Measurements from ENCODE around the gene LMBRD2. TPM values are rescaled to one million over a fixed set of nuclear protein-coding genes. Genes with fewer than 3 reads are reported as not detected.

LMBRD2 gene
- total and polyA plus RNA-seq, 2 experiments from 2014 or later = 5.4 to 9.3 TPM

DNA sequence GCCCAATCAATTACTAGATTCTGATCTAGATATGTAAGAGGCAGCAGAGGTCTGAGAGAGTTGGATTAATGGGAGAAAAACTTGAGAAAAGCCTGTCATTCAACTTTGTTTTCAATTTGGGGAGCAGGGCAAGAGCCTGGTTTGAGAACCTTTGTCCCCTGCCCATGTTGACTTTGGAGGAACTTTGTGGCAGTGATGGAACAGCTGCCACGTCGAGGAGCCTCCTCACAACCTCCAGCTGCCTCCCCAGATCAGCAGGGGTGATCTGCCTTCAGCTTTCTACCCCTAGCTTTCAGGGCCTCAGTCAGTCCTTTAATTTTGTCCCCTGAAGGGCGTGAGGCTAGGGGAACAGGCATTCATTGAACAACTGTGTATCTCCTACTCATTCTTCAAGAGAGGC, 8.9 kb upstream of the LMBRD2 start:
- TF ChIP-seq, protein P1, sequence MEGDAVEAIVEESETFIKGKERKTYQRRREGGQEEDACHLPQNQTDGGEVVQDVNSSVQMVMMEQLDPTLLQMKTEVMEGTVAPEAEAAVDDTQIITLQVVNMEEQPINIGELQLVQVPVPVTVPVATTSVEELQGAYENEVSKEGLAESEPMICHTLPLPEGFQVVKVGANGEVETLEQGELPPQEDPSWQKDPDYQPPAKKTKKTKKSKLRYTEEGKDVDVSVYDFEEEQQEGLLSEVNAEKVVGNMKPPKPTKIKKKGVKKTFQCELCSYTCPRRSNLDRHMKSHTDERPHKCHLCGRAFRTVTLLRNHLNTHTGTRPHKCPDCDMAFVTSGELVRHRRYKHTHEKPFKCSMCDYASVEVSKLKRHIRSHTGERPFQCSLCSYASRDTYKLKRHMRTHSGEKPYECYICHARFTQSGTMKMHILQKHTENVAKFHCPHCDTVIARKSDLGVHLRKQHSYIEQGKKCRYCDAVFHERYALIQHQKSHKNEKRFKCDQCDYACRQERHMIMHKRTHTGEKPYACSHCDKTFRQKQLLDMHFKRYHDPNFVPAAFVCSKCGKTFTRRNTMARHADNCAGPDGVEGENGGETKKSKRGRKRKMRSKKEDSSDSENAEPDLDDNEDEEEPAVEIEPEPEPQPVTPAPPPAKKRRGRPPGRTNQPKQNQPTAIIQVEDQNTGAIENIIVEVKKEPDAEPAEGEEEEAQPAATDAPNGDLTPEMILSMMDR (IDR thresholded peaks at IDR 0.05; ENCODE audit: low read depth, low read length) = no peak
- Histone ChIP-seq H3K9me3 (ENCODE audit: low read depth) (no peaks in the 10 kb centered on the region), H3K4me3 (no peak overlapping the region), H3K27ac (no peak overlapping the region), H3K27me3 (no peaks in the 10 kb centered on the region), H3K4me1 (ENCODE audit: low read depth) (peaks cover 26% of the 10 kb centered on the region), H3K36me3 (peaks cover 56% of the 10 kb centered on the region)
- no peak for DNase-seq (ENCODE audit: low read depth in 1 of 2, low spot score in 1 of 2)

DNA sequence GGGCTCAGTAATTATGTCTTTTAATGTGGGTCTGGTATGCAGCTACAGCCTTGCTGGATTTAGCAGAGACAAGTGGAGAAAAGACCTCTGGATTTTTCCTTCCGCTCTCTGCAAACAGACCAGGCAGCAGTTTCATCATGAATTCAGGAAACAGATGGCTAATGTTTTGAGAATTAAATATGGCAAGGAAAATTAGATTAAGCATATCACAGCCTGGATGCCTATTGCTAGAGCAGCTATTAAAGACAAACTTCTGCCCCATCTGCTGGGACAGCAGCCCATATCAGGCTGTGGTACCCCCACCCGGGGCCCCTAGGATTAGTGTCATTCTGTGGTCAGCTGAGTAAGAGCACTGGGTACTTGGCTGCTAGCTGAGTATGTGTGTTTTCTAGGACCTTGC, 6.5 kb upstream of the LMBRD2 start:
- peaks cover 45% of the 10 kb centered on the region for H3K36me3 ChIP-seq
- peaks cover 37% of the 10 kb centered on the region for H3K4me1 ChIP-seq (ENCODE audit: low read depth)
- no peak overlapping the region for H3K4me3 ChIP-seq
- TF ChIP-seq, protein P1 (IDR thresholded peaks at IDR 0.05; ENCODE audit: low read depth, low read length) = no peak
- no peaks in the 10 kb centered on the region for H3K27me3 ChIP-seq
- DNase-seq (ENCODE audit: low read depth in 1 of 2, low spot score in 1 of 2) = peak in 1 of 2 donors; percentile 7
- peak overlapping the region; percentile 81 for H3K27ac ChIP-seq
- no peaks in the 10 kb centered on the region for H3K9me3 ChIP-seq (ENCODE audit: low read depth)

DNA sequence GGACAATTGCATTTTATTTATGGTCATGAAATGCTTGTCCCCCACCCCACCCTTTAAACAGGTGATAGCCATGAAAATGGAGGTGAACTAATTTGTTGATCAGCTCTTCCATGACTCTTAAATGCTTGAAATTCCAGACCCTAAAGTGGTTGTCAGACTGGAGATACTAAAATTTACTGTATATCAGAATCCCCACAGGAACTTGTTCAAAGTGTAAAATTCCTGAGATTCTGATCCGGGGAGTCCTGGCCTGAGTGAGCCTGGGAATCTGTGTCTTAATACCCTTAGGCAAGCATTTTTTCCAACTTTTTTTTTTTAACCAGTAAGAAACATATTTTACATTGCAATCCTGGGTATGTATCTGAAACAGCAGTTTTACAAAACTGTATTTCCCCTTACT, 4.9 kb upstream of the LMBRD2 start:
- H3K4me3 ChIP-seq = no peak overlapping the region
- peaks cover 41% of the 10 kb centered on the region for H3K4me1 ChIP-seq (ENCODE audit: low read depth)
- H3K27me3 ChIP-seq = no peaks in the 10 kb centered on the region
- H3K36me3 ChIP-seq = peaks cover 30% of the 10 kb centered on the region
- H3K9me3 ChIP-seq (ENCODE audit: low read depth) = no peaks in the 10 kb centered on the region
- peak overlapping the region; percentile 81 for H3K27ac ChIP-seq
- DNase-seq (ENCODE audit: low read depth in 1 of 2, low spot score in 1 of 2) = peak; percentile 19 to 63
- TF ChIP-seq, protein P1 (IDR thresholded peaks at IDR 0.05; ENCODE audit: low read depth, low read length) = no peak

DNA sequence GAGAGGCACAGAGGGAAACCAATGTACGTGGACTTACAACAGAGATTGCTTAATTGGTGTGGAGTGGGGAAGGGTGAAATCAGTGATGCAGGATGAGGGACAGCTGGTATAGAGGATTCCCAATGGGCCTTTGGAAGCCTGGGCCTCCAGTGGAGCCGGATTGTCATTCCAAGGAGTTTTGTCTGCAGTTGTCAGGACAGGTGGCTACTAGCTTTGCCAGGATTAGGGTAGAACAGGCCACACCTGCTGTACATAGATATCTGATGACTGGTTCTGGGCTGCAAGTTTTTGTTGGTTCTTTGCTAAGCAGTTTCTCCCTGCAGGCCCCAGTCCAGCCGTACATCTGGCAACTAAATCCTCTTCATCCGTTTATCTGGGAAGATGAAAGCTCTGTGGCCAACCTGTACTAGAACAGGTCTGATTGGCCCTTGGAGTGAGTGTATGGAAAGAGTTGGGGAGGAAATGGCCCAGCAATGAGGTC, 4.5 kb upstream of the LMBRD2 start:
- peak overlapping the region; percentile 81 for H3K27ac ChIP-seq

DNA sequence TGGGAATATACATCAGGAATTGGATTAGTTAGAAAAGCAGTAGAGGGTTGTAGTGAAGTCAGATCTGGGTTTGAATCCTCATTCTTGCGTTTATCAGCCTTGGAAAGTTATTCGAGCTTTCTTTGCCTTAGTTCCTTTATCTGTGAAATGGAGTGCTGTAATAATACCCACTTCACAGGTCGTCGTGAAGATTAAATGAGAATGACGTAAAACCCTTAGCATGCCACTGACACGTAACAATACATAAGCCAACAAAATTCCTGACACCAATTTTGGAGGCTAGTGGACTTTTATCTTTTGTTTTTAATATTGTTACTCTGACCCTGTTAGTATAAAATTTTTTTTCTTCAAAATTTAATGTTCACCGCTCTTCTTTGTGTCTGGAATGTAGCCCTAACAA, 3.6 kb upstream of the LMBRD2 start:
- peaks cover 45% of the 10 kb centered on the region for H3K4me1 ChIP-seq (ENCODE audit: low read depth)
- no peak overlapping the region for H3K27ac ChIP-seq
- no peaks in the 10 kb centered on the region for H3K27me3 ChIP-seq
- TF ChIP-seq, protein P1 (IDR thresholded peaks at IDR 0.05; ENCODE audit: low read depth, low read length) = no peak
- no peak for DNase-seq (ENCODE audit: low read depth in 1 of 2, low spot score in 1 of 2)
- H3K4me3 ChIP-seq = no peak overlapping the region
- H3K36me3 ChIP-seq = peaks cover 21% of the 10 kb centered on the region
- no peaks in the 10 kb centered on the region for H3K9me3 ChIP-seq (ENCODE audit: low read depth)

More for the DNA sequence above, 4.5 kb upstream of the LMBRD2 start:
- peak in 1 of 2 donors; percentile 45 for DNase-seq (ENCODE audit: low read depth in 1 of 2, low spot score in 1 of 2)
- Histone ChIP-seq H3K4me3 (no peak overlapping the region), H3K36me3 (peaks cover 25% of the 10 kb centered on the region), H3K4me1 (ENCODE audit: low read depth) (peaks cover 41% of the 10 kb centered on the region), H3K27me3 (no peaks in the 10 kb centered on the region), H3K9me3 (ENCODE audit: low read depth) (no peaks in the 10 kb centered on the region)
- TF ChIP-seq, protein P1 (IDR thresholded peaks at IDR 0.05; ENCODE audit: low read depth, low read length) = no peak
